Sigmoid colon (tissue), 4 donors: ENCODE data around the gene HIVEP2.

Source experiments
- CTCF ChIP-seq, 4 experiments: fragments of 450-650 bp in 3 of 4; fragments of 200-600 bp in 1 of 4; IDR thresholded peaks; one replicate each; pipeline ENCODE4 v1.5.1; 2016 to 2019; ENCODE audit warnings: antibody characterized with exemption in 4 of 4, mild to moderate bottlenecking in 3 of 4, moderate library complexity in 2 of 4
- EP300 ChIP-seq, 4 donors: sonication (generic); formaldehyde crosslinking; IDR thresholded peaks; one replicate each; pipeline ENCODE4 v1.6.1; 2017; ENCODE audit warnings: antibody characterized with exemption in 4 of 4
- POLR2A ChIP-seq, 2 donors: fragments of 450-650 bp; IDR thresholded peaks; one replicate each; pipeline ENCODE4 v1.6.1; 2016; ENCODE audit warnings: antibody characterized with exemption in 2 of 2, mild to moderate bottlenecking in 2 of 2, moderate library complexity in 2 of 2
- POLR2AphosphoS5 ChIP-seq, 4 donors: sonication (generic); formaldehyde crosslinking; IDR thresholded peaks; one replicate each; pipeline ENCODE4 v1.6.1; 2017; ENCODE audit warnings: antibody characterized with exemption in 4 of 4

DNA sequence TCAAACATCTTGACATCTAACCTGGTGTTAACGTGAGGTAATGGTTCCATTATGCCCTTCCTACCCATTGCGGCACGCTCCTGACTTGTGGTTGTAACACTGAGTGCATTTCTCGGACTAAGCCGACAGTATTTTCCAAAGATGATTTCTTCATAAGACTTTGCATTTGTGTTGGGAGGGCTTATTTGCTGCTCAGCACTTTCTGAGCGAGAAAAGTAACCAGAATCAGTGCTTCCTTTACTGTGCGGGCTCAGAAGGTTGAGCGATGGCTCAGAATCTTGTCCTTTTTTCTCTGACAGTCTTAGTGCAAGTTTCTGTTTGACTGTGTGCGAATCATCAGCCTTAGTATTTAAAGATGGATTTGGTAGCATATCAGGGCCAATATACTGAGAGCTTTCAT, 171.7 kb downstream of the HIVEP2 start:
- TF ChIP-seq CTCF (IDR thresholded peaks at IDR 0.05) (no peak), POLR2AphosphoS5 (IDR thresholded peaks at IDR 0.05) (no peak), POLR2A (IDR thresholded peaks at IDR 0.05) (no peak), EP300 (IDR thresholded peaks at IDR 0.05) (no peak)
